HG03095 (cell line): ENCODE data around the gene STIM1.
A peak's percentile ranks its signal among the peaks of the same experiment; 100 is the strongest.

ENCODE experiments used
- ATAC-seq: cut with Tn5 transposase; IDR thresholded peaks from one replicate; pipeline ENCODE4 v1.9.1; 2021; ENCODE audit warnings: moderate library complexity; ENCODE audit not compliant: unreplicated experiment

STIM1 gene

GRCh38 chr11:3946455-3947017, 91.1 kb downstream of the STIM1 start:
- ATAC-seq = no peak

- ATAC-seq = peak; percentile 62
Observed at GRCh38 chr11:3947061-3947460, 91.6 kb downstream of the STIM1 start.

- no peak for ATAC-seq
Observed at GRCh38 chr11:3949125-3949524, 93.7 kb downstream of the STIM1 start.

GRCh38 chr11:3950996-3951660, 95.7 kb downstream of the STIM1 start:
- no peak for ATAC-seq

- ATAC-seq = no peak
Observed at GRCh38 chr11:3952715-3953114, 97.3 kb downstream of the STIM1 start.

- no peak for ATAC-seq
Observed at GRCh38 chr11:3953327-3953726, 97.9 kb downstream of the STIM1 start.

GRCh38 chr11:3954448-3955298, 99.2 kb downstream of the STIM1 start:
- ATAC-seq = no peak

GRCh38 chr11:3955299-3955665, 99.8 kb downstream of the STIM1 start:
- ATAC-seq = no peak

- no peak for ATAC-seq
Observed at GRCh38 chr11:3956038-3956437, 100.6 kb downstream of the STIM1 start.

GRCh38 chr11:3956748-3957147, 101.3 kb downstream of the STIM1 start:
- no peak for ATAC-seq

- ATAC-seq = no peak
Observed at GRCh38 chr11:3957437-3957836, 102.0 kb downstream of the STIM1 start.

GRCh38 chr11:3958281-3958680, 102.8 kb downstream of the STIM1 start:
- ATAC-seq = no peak

GRCh38 chr11:3959015-3959902, 103.8 kb downstream of the STIM1 start:
- no peak for ATAC-seq

GRCh38 chr11:3959903-3960265, 104.4 kb downstream of the STIM1 start:
- ATAC-seq = no peak

GRCh38 chr11:3962406-3962840, 107.0 kb downstream of the STIM1 start:
- no peak for ATAC-seq

GRCh38 chr11:3964056-3964455, 108.6 kb downstream of the STIM1 start:
- ATAC-seq = no peak

- ATAC-seq = no peak
Observed at GRCh38 chr11:3964935-3965604, 109.6 kb downstream of the STIM1 start.

GRCh38 chr11:3967695-3968094, 112.2 kb downstream of the STIM1 start:
- ATAC-seq = no peak

GRCh38 chr11:3969200-3969599, 113.7 kb downstream of the STIM1 start:
- ATAC-seq = no peak

GRCh38 chr11:3969613-3970012, 114.1 kb downstream of the STIM1 start:
- no peak for ATAC-seq

GRCh38 chr11:3970108-3970507, 114.6 kb downstream of the STIM1 start:
- no peak for ATAC-seq
